Testis (tissue), 5 donors: ENCODE measurements around the gene MYL7. TPM values are rescaled to one million over a fixed set of nuclear protein-coding genes. Genes with fewer than 3 reads are reported as not detected.

Experiments used
- DNase-seq: peaks from one replicate; pipeline ENCODE4 v3.0.0-alpha.2; 2019
- H3K27ac ChIP-seq, 2 donors: fragments of 200-600 bp; sonication (generic); one replicate each; pipeline ENCODE4 v1.5.1; 2019
- H3K27me3 ChIP-seq: fragments of 200-600 bp; sonication (generic); one replicate; pipeline ENCODE4 v1.5.1; 2019
- H3K36me3 ChIP-seq: fragments of 200-600 bp; sonication (generic); one replicate; pipeline ENCODE4 v1.5.1; 2017; ENCODE audit warnings: low read depth; ENCODE audit errors: missing control alignments
- H3K4me1 ChIP-seq: fragments of 200-600 bp; sonication (generic); one replicate; pipeline ENCODE4 v1.5.1; 2019
- H3K4me3 ChIP-seq, 2 donors: fragments of 200-600 bp; sonication (generic); one replicate each; pipeline ENCODE4 v1.5.1; 2017 to 2019
- H3K9me3 ChIP-seq: fragments of 200-600 bp; sonication (generic); one replicate; pipeline ENCODE4 v1.5.1; 2017
- POLR2A ChIP-seq: fragments of 450-650 bp; IDR thresholded peaks from one replicate; pipeline ENCODE4 v1.6.1; 2017; ENCODE audit warnings: antibody characterized with exemption, mild to moderate bottlenecking, moderate library complexity
- WGBS, 2 donors: methylation state at CpG; one replicate each; pipeline ENCODE4 v1.1.5; 2018; 5-methylcytosine and 5-hydroxymethylcytosine counted together
- intact Hi-C: fragments of 100-400 bp; cut with DNase I; formaldehyde crosslinking; loops from one replicate; pipeline ENCODE4 v1.15.1; 2023; ENCODE audit warnings: low total_unique reads
- long read RNA-seq, 2 donors: transcript quantifications; one replicate each; lab custom pipeline, GENCODE V29; 2026
- polyA plus RNA-seq: library from polyadenylated mRNA; stranded (reverse); fragments of 350-450 nt; fragmentation: Illumina TruSeq; extraction: RNeasy Lipid Tissue Mini Kit (QIAGEN cat#74804); gene quantifications from one replicate; pipeline ENCODE4 v1.2.3, GENCODE V29; 2014; ENCODE audit warnings: low read depth, low replicate concordance; ENCODE audit not compliant: insufficient read depth
- total RNA-seq, 2 donors: library from RNA; depleted of rRNA; stranded (reverse); fragments of >200 nt; gene quantifications; one replicate each; pipeline ENCODE4 v1.2.3, GENCODE V29; 2016
- TF ChIP-seq, protein P1 (sequence below), 3 experiments: fragments of 450-650 bp in 2 of 3; fragments of 200-600 bp in 1 of 3; sonication (generic) in 1 of 3; IDR thresholded peaks; one replicate each; pipeline ENCODE4 v1.5.1; 2016 to 2019; ENCODE audit warnings: antibody characterized with exemption in 3 of 3, mild to moderate bottlenecking in 2 of 3, moderate library complexity in 1 of 3

The MYL7 gene, protein sequence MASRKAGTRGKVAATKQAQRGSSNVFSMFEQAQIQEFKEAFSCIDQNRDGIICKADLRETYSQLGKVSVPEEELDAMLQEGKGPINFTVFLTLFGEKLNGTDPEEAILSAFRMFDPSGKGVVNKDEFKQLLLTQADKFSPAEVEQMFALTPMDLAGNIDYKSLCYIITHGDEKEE
- total RNA-seq, result 1 to 10 TPM; 1.5 to 1.7 TPM
- not detected for polyA plus RNA-seq
- long read RNA-seq, donor 1, partial matches to known transcripts, result 0 of 2 reads
- long read RNA-seq, donor 1, other reads (novel, unspliced or antisense), result 0 of 2 reads
- long read RNA-seq, donor 2, partial matches to known transcripts, result 0 of 1 reads
- long read RNA-seq, donor 2, other reads (novel, unspliced or antisense), result 0 of 1 reads

DNA sequence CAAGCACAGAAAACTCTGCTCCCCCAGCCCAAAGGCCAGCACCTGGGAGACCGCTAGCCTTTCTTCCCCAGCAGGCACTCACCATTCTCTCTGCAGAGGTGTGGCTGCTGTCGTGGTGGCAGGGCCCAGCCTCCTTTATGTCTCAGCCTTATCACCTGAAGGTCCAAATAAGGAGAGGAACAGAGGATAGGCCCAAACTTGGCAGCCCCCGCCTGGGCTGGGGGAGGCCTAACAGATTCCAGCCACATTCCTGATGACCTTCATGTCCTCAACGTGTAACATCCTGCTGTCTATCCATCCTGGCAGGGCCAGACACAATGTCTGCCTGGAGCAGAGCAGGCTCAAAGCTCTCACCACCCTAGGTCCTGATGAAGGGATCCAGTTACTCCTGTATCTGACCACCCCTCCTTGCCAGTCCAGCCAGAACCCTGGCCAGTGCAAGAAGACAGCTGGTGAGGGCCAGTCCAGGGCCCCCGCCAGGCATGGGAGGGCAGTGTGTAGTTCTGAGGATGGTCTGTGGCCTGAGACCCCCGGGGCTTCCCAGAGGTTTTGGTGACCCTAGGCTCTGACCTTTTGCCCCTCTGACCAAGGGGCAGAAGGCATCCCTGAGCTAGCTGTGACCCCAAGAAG, at the start of gene MYL7:
Gene MYL7, minus strand, starts transcription at position 112 of the 630 bp plus-strand sequence. Its CDS starts 27 bp downstream, at position 85.
- 74 to 79% methylated on average over 4 to 6 of the region's 6 CpGs for WGBS, 2 donors
- H3K9me3 ChIP-seq, result no peaks in the 10 kb centered on the region
- DNase-seq, result no peak
- intact Hi-C loops, result no loop called here
- H3K4me1 ChIP-seq, result peaks cover 1% of the 10 kb centered on the region
- TF ChIP-seq POLR2A, result no peak
- TF ChIP-seq, protein P1, sequence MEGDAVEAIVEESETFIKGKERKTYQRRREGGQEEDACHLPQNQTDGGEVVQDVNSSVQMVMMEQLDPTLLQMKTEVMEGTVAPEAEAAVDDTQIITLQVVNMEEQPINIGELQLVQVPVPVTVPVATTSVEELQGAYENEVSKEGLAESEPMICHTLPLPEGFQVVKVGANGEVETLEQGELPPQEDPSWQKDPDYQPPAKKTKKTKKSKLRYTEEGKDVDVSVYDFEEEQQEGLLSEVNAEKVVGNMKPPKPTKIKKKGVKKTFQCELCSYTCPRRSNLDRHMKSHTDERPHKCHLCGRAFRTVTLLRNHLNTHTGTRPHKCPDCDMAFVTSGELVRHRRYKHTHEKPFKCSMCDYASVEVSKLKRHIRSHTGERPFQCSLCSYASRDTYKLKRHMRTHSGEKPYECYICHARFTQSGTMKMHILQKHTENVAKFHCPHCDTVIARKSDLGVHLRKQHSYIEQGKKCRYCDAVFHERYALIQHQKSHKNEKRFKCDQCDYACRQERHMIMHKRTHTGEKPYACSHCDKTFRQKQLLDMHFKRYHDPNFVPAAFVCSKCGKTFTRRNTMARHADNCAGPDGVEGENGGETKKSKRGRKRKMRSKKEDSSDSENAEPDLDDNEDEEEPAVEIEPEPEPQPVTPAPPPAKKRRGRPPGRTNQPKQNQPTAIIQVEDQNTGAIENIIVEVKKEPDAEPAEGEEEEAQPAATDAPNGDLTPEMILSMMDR (IDR thresholded peaks at IDR 0.05), result no peak
- H3K27ac ChIP-seq, result no peak within 1 kb of the TSS
- H3K36me3 ChIP-seq, result no peaks in the 10 kb centered on the region
- no peaks in the 10 kb centered on the region for H3K27me3 ChIP-seq
- H3K4me3 ChIP-seq, result no peak within 1 kb of the TSS

DNA sequence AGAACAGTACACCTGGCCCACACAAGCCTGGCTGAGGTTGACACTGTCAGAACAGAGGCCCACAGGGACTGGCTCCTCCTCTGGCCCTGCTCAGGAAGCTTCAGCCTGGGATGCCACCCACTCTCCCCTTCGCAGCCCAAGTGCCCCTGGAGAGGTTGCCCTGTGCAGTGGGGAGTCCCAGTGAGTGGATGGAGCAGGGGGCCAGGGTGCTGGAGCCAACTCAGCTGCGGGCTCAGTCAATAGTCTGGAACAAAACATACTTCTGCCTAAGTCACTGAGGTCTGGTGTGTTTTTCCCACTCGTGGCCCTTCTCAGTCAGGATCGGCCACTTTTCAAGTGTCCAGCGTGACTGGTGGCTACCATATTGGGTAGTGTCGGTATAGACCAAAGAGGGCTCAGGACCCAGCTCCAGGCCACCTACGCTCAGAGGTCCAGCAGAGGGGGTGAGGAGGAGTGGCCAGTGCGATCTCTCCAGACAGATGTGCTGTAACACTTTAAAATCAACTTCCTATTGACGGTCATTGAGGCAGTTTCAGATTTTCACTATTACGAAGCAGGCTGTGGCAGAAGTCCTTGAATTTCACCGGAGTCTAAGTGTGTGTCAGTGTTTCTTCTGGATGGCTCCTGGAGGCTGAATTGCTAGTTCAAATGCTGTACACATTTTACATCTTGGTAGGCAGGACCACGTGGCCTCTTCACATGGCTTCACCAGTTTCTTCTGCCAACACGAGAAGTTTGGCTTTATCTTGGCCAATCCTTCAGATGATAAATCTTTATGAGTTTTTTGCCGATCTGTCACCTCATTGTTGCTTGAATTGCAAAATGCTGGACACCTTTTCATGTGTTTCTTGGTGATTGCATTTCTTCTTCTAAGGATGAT, 49.1 kb upstream of the MYL7 start:
- Histone ChIP-seq H3K4me3 (no peak overlapping the region), H3K36me3 (no peaks in the 10 kb centered on the region), H3K27me3 (no peaks in the 10 kb centered on the region), H3K27ac (no peak overlapping the region), H3K4me1 (no peaks in the 10 kb centered on the region), H3K9me3 (no peaks in the 10 kb centered on the region)
- 81 to 90% methylated on average over 13 to 14 of the region's 14 CpGs for WGBS, 2 donors
- DNase-seq, result no peak
- TF ChIP-seq, protein P1 (IDR thresholded peaks at IDR 0.05), result no peak
- TF ChIP-seq POLR2A, result no peak
- intact Hi-C loops, result no loop called here

DNA sequence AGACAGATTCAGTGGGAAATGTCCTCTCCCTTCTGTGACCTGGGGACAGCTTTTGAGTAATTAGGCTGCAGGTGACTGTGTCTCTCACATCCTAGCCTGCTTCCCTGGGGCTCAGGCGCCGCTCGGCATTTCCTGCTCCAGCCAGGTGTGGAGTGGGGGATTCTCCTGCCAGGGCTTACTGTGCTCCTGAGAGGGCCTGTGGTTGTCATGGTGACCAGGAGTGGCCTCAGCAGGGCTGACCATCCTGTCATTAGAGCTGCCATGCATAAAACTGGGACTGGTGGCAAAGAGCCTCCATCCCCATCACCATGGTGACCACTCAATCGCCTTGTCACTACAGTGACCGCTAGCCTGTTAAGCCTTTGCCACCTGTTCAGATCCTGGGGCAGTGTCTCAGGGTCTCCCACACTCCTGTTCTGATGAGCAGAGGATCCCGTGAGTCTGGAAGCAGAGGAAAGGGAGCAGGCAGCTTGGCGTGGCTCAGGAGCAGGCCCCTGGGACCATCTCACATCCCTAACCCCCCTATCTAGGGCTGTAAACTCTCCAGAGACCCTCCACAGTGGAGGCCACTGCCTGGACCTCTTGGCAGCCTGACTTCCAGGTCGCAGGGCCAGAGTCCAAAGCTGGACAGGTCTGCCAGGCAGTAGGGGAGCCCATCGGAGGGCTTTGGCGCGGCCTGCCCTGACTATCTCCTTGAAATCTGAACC, 48.3 kb upstream of the MYL7 start, which contains the start of gene GCK:
Gene GCK, minus strand, starts transcription at position 154 of the 707 bp plus-strand sequence. CDS start 486 bp downstream, outside the sequence.
- Histone ChIP-seq H3K36me3 (no peaks in the 10 kb centered on the region), H3K4me1 (no peaks in the 10 kb centered on the region), H3K4me3 (no peak within 1 kb of the TSS), H3K9me3 (no peaks in the 10 kb centered on the region), H3K27me3 (no peaks in the 10 kb centered on the region), H3K27ac (no peak within 1 kb of the TSS)
- TF ChIP-seq, protein P1 (IDR thresholded peaks at IDR 0.05), result no peak
- no peak for TF ChIP-seq POLR2A
- WGBS, 2 donors, result 86 to 92% methylated on average over 7 to 11 of the region's 11 CpGs
- intact Hi-C loops, result no loop called here
- DNase-seq, result peak; percentile 12

DNA sequence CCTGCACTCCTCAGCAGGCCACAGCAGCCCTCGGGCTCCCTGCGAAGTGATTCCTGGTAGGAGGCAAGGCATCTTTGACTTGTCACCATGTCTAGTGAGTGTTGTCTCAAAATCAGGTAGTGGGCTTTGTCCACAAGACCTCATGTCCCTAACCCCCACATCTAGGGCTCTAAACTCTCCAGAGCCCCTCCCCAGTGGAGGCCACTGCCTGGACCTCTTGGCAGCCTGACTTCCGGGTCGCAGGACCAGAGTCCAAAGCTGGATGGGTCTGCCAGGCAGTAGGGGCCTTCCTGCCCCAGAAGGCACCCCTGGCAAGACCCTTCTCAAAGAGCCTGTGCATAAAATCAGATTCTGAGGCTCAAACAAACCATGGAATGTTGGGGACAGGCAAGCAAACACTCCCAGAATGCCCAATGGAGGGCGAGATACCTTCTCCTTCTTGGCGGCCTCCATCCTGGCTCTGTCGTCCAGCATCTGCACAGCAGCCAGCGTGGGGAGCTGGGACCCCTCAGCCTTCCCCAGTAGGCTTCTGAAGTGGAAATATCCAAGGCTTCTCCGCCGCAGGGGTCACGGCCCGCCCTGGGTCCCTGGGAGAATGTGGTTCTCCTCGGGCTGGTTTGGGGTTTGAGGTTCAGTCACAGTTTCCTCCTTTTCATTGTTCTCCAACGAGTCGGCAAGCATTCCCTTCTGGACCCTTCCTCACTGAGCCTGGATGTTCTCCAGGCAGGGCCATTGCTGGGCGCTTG, 47.5 kb upstream of the MYL7 start:
- Histone ChIP-seq H3K4me1 (no peaks in the 10 kb centered on the region), H3K36me3 (no peaks in the 10 kb centered on the region), H3K27me3 (no peaks in the 10 kb centered on the region), H3K27ac (no peak overlapping the region), H3K4me3 (no peak overlapping the region), H3K9me3 (no peaks in the 10 kb centered on the region)
- peak; percentile 4 for DNase-seq
- TF ChIP-seq, protein P1 (IDR thresholded peaks at IDR 0.05), result no peak
- TF ChIP-seq POLR2A, result no peak
- intact Hi-C loops, result no loop called here
- 85 to 90% methylated on average over 16 of the region's 16 CpGs for WGBS, 2 donors
